HepG2 (cell line): Measurements from ENCODE around the gene EXOC6B. TPM values are rescaled to one million over a fixed set of nuclear protein-coding genes. Genes with fewer than 3 reads are reported as not detected.

ENCODE experiments used
- ATAC-seq: fragments of 200-7000 bp; cut with Tn5 transposase; 3 replicates; pipeline ENCODE4 v1.9.1; 2020; ENCODE audit warnings: mild to moderate bottlenecking, moderate library complexity
- BruUV-seq: library from RNA; stranded (reverse); fragments of 400-500 nt; replicated peaks from 2 replicates; lab custom pipeline; 2021; lab: Mats Ljungman, UMichigan
- CTCF ChIA-PET: fragments of 300-600 bp; formaldehyde crosslinking; extraction: SDS; loops from one replicate; lab custom pipeline; 2021; ENCODE audit warnings: low total read pairs, inconsistent platforms, low intra/inter-chr PET ratio; lab: Yijun Ruan, JAX
- POLR2A ChIA-PET: fragments of 350-600 bp; sonication (Branson Sonifier 250); formaldehyde crosslinking; loops from one replicate; lab custom pipeline; 2020; ENCODE audit warnings: antibody characterized with exemption, inconsistent platforms; lab: Yijun Ruan, JAX
- DNase-seq: peaks from one replicate; pipeline ENCODE4 v3.0.0-alpha.2; 2015; ENCODE audit warnings: low spot score
- FAIRE-seq: peaks from 3 replicates; lab custom pipeline; 2011; peaks lifted over from hg19 to GRCh38; lab: Jason Lieb, UNC
- H2AFZ ChIP-seq: one replicate; pipeline ENCODE4 v1.6.1; 2011; ENCODE audit warnings: low read length, inconsistent platforms
- H3K27ac ChIP-seq: fragments of 300-600 bp; 3 replicates; pipeline ENCODE4 v1.8.0; 2011; ENCODE audit warnings: mixed run types, mild to moderate bottlenecking, mixed read lengths, low read length, inconsistent platforms; ENCODE audit not compliant: insufficient read depth; ENCODE audit errors: extremely low read length
- H3K27me3 ChIP-seq, 2 experiments: fragments of 200-600 bp in 1 of 2; 2 replicates in 1 of 2; 3 replicates in 1 of 2; pipeline versions ENCODE4 v1.6.0 to v1.8.0; 2011; ENCODE audit warnings: low read length in 2 of 2, mild to moderate bottlenecking in 2 of 2, moderate library complexity in 2 of 2, inconsistent platforms in 1 of 2; ENCODE audit not compliant: insufficient read depth in 2 of 2, control insufficient read depth in 1 of 2
- H3K36me3 ChIP-seq, 2 experiments: fragments of 200-600 bp in 1 of 2; replicated peaks in 1 of 2; 2 replicates in 1 of 2; 3 replicates in 1 of 2; pipeline versions ENCODE4 v1.5.1 to v1.8.0; 2011; ENCODE audit warnings: low read length in 2 of 2, inconsistent platforms in 1 of 2; ENCODE audit not compliant: insufficient read depth in 2 of 2, control insufficient read depth in 1 of 2
- H3K4me1 ChIP-seq: 2 replicates; pipeline ENCODE4 v1.5.1; 2012; ENCODE audit warnings: low read length, inconsistent platforms; ENCODE audit not compliant: insufficient read depth
- H3K4me2 ChIP-seq: 2 replicates; pipeline ENCODE4 v1.6.0; 2011; ENCODE audit warnings: low read depth, low read length, inconsistent platforms
- H3K4me3 ChIP-seq, 3 experiments: fragments of 200-600 bp in 1 of 3; sonication (generic), shearing (Covaris generic) in 1 of 3; replicated peaks in 1 of 3; 2 replicates each; pipeline ENCODE4 v1.5.1; 2011 to 2016; ENCODE audit warnings: low read length in 3 of 3, inconsistent platforms in 2 of 3, low read depth in 2 of 3, mild to moderate bottlenecking in 2 of 3, control low read depth in 1 of 3, mixed read lengths in 1 of 3; ENCODE audit not compliant: insufficient read depth in 1 of 3
- H3K79me2 ChIP-seq: one replicate; pipeline ENCODE4 v1.6.1; 2011; ENCODE audit warnings: low read length, inconsistent platforms; ENCODE audit not compliant: insufficient read depth
- H3K9ac ChIP-seq: 2 replicates; pipeline ENCODE4 v1.6.0; 2011; ENCODE audit warnings: mild to moderate bottlenecking, low read depth, low read length, inconsistent platforms; ENCODE audit not compliant: insufficient read depth
- H3K9me3 ChIP-seq: 2 replicates; pipeline ENCODE4 v1.5.1; 2012; ENCODE audit warnings: mild to moderate bottlenecking, low read length
- H4K20me1 ChIP-seq: 2 replicates; pipeline ENCODE4 v1.6.0; 2011; ENCODE audit warnings: inconsistent platforms, mild to moderate bottlenecking, low read length, moderate library complexity; ENCODE audit not compliant: insufficient read depth
- BRCA1 ChIP-seq: sonication (generic); formaldehyde crosslinking; IDR thresholded peaks from 2 replicates; pipeline ENCODE4 v1.4.0; 2020; ENCODE audit warnings: missing genetic modification reagents
- DR1 ChIP-seq: sonication (generic); formaldehyde crosslinking; IDR thresholded peaks from 2 replicates; pipeline ENCODE4 v1.8.0; 2021; ENCODE audit warnings: mild to moderate bottlenecking, missing genetic modification reagents, inconsistent platforms
- KLF16 ChIP-seq, 2 experiments: sonication (generic) in 1 of 2; formaldehyde crosslinking in 1 of 2; IDR thresholded peaks; 2 replicates each; pipeline versions ENCODE4 v1.6.1 to v1.8.0; 2016 to 2023; ENCODE audit warnings: missing genetic modification reagents in 2 of 2, missing compliant biosample characterization in 1 of 2
- NFRKB ChIP-seq: fragments of 450-650 bp; IDR thresholded peaks from 2 replicates; pipeline ENCODE4 v1.6.1; 2017
- YY1 ChIP-seq: IDR thresholded peaks from 2 replicates; pipeline ENCODE4 v1.6.1; 2011; ENCODE audit warnings: low read length, low read depth, moderate library complexity, mild to moderate bottlenecking; ENCODE audit not compliant: insufficient read depth, insufficient replicate concordance
- ZFP36 ChIP-seq: fragments of 150-350 bp; IDR thresholded peaks from 2 replicates; pipeline ENCODE4 v1.6.1; 2018; ENCODE audit warnings: borderline replicate concordance, low read length, low read depth; ENCODE audit not compliant: partially characterized antibody
- ZHX2 ChIP-seq, 2 experiments: sonication (generic) in 1 of 2; formaldehyde crosslinking in 1 of 2; IDR thresholded peaks; 2 replicates each; pipeline versions ENCODE4 v1.6.1 to v1.9.0; 2014 to 2022; ENCODE audit warnings: antibody characterized with exemption in 1 of 2, borderline replicate concordance in 1 of 2, inconsistent platforms in 1 of 2, low read depth in 1 of 2, missing genetic modification reagents in 1 of 2
- ZIK1 ChIP-seq: sonication (generic); formaldehyde crosslinking; IDR thresholded peaks from 2 replicates; pipeline ENCODE4 v1.5.0; 2020; ENCODE audit warnings: mild to moderate bottlenecking, low read depth, missing genetic modification reagents, borderline replicate concordance
- ZNF530 ChIP-seq: sonication (generic); formaldehyde crosslinking; IDR thresholded peaks from 2 replicates; pipeline ENCODE4 v1.5.0; 2020; ENCODE audit warnings: low read depth, mild to moderate bottlenecking, missing genetic modification reagents
- ZNF552 ChIP-seq: sonication (generic); formaldehyde crosslinking; IDR thresholded peaks from 2 replicates; pipeline ENCODE4 v1.9.0; 2022; ENCODE audit warnings: missing genetic modification reagents, mild to moderate bottlenecking, borderline replicate concordance
- WGBS: methylation state at CpG from one replicate; pipeline ENCODE4 v1.1.6; 2017; ENCODE audit warnings: low lambda C conversion rate; 5-methylcytosine and 5-hydroxymethylcytosine counted together
- in situ Hi-C: cut with HindIII; loops from 2 replicates; pipeline ENCODE4 v1.10.0; 2017; ENCODE audit warnings: low pct_unique_long_range_greater_than_20kb; ENCODE audit not compliant: extremely low pct_ligation_motif_present
- intact Hi-C: fragments of 100-400 bp; cut with micrococcal nuclease; formaldehyde crosslinking; loops from one replicate; pipeline ENCODE4 v1.10.0; 2022; ENCODE audit not compliant: unreplicated experiment
- polyA plus RNA-seq, 8 experiments: library from polyadenylated mRNA; depleted of rRNA in 3 of 8; stranded (reverse) in 7 of 8; unstranded in 1 of 8; fragments of >200 nt; fragmentation: Illumina TruSeq in 4 of 8; extraction: Trizol in 4 of 8; gene quantifications; 2 replicates each; pipeline versions ENCODE4 v1.2.1 to v1.2.3, GENCODE V29; 2011 to 2016; ENCODE audit warnings: low read depth in 4 of 8, missing spikeins in 1 of 8, mixed read lengths in 1 of 8; ENCODE audit not compliant: insufficient read depth in 1 of 8
- total RNA-seq, 5 experiments: library from RNA; depleted of rRNA; stranded (reverse); fragments of >200 nt; fragmentation: Illumina TruSeq; extraction: Trizol; gene quantifications; 2 replicates each; pipeline ENCODE4 v1.2.3, GENCODE V29; 2016; ENCODE audit warnings: low read depth in 1 of 5
- TF ChIP-seq, protein P1 (sequence below): sonication (generic); formaldehyde crosslinking; IDR thresholded peaks from 2 replicates; pipeline ENCODE4 v1.8.1; 2023; ENCODE audit warnings: mild to moderate bottlenecking, missing genetic modification reagents, borderline replicate concordance
- TF ChIP-seq, protein P2 (sequence below): sonication (generic); formaldehyde crosslinking; IDR thresholded peaks from 2 replicates; pipeline ENCODE4 v1.5.1; 2020; ENCODE audit warnings: mild to moderate bottlenecking, missing genetic modification reagents, borderline replicate concordance

EXOC6B gene
- total and polyA plus RNA-seq, 2 of the 13 experiments (the other 11 are each of a cell fraction or from before 2014, with no cell fraction given), result 9.1 to 15.9 TPM

- ChIA-PET POLR2A (no interaction called here), CTCF (no interaction called here)
- H3K27me3 ChIP-seq, result no peaks in the 10 kb centered on the region
- H3K27ac ChIP-seq, result no peak overlapping the region
- no peaks in the 10 kb centered on the region for H3K36me3 ChIP-seq
- intact Hi-C loops (no loop called here), in situ Hi-C loops (no loop called here)
- no peaks in the 10 kb centered on the region for H3K9me3 ChIP-seq
- WGBS, result 64% methylated on average over 4 of the region's 4 CpGs
- no peak overlapping the region for H3K4me2 ChIP-seq
- no TSS peak for BruUV-seq
- no peak for FAIRE-seq
- no peaks in the 10 kb centered on the region for H3K79me2 ChIP-seq
- H4K20me1 ChIP-seq, result no peaks in the 10 kb centered on the region
- DNase-seq, result no peak
- no peak overlapping the region for H3K4me3 ChIP-seq
- no peak for ATAC-seq
- no peak overlapping the region for H3K9ac ChIP-seq
- no peak overlapping the region for H2AFZ ChIP-seq
- no peaks in the 10 kb centered on the region for H3K4me1 ChIP-seq
- TF ChIP-seq, protein P1, sequence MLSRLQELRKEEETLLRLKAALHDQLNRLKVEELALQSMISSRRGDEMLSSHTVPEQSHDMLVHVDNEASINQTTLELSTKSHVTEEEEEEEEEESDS (CRISPR knock-in tag), result no peak
- TF ChIP-seq DR1 (CRISPR knock-in tag), result no peak
- no peak for TF ChIP-seq KLF16 (CRISPR knock-in tag; IDR thresholded peaks at IDR 0.05)
- TF ChIP-seq BRCA1, result no peak
- no peak for TF ChIP-seq ZHX2 (IDR thresholded peaks at IDR 0.05; ENCODE audit: low read depth)
- no peak for TF ChIP-seq ZHX2 (CRISPR knock-in tag; IDR thresholded peaks at IDR 0.05; ENCODE audit: borderline replicate concordance)
- TF ChIP-seq ZIK1 (CRISPR knock-in tag), result no peak
- TF ChIP-seq, protein P2, sequence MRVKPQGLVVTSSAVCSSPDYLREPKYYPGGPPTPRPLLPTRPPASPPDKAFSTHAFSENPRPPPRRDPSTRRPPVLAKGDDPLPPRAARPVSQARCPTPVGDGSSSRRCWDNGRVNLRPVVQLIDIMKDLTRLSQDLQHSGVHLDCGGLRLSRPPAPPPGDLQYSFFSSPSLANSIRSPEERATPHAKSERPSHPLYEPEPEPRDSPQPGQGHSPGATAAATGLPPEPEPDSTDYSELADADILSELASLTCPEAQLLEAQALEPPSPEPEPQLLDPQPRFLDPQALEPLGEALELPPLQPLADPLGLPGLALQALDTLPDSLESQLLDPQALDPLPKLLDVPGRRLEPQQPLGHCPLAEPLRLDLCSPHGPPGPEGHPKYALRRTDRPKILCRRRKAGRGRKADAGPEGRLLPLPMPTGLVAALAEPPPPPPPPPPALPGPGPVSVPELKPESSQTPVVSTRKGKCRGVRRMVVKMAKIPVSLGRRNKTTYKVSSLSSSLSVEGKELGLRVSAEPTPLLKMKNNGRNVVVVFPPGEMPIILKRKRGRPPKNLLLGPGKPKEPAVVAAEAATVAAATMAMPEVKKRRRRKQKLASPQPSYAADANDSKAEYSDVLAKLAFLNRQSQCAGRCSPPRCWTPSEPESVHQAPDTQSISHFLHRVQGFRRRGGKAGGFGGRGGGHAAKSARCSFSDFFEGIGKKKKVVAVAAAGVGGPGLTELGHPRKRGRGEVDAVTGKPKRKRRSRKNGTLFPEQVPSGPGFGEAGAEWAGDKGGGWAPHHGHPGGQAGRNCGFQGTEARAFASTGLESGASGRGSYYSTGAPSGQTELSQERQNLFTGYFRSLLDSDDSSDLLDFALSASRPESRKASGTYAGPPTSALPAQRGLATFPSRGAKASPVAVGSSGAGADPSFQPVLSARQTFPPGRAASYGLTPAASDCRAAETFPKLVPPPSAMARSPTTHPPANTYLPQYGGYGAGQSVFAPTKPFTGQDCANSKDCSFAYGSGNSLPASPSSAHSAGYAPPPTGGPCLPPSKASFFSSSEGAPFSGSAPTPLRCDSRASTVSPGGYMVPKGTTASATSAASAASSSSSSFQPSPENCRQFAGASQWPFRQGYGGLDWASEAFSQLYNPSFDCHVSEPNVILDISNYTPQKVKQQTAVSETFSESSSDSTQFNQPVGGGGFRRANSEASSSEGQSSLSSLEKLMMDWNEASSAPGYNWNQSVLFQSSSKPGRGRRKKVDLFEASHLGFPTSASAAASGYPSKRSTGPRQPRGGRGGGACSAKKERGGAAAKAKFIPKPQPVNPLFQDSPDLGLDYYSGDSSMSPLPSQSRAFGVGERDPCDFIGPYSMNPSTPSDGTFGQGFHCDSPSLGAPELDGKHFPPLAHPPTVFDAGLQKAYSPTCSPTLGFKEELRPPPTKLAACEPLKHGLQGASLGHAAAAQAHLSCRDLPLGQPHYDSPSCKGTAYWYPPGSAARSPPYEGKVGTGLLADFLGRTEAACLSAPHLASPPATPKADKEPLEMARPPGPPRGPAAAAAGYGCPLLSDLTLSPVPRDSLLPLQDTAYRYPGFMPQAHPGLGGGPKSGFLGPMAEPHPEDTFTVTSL (CRISPR knock-in tag), result no peak
- TF ChIP-seq ZFP36, result no peak
- TF ChIP-seq ZNF552 (CRISPR knock-in tag), result no peak
- TF ChIP-seq NFRKB, result no peak
- no peak for TF ChIP-seq YY1
- no peak for TF ChIP-seq ZNF530 (CRISPR knock-in tag)
These were observed 534.8 kb downstream of the EXOC6B start for GRCh38 chr2:72291059-72291458.
